HCT116 (cell line): ENCODE measurements around the gene AQP6. TPM values are rescaled to one million over a fixed set of nuclear protein-coding genes. Genes with fewer than 3 reads are reported as not detected.

Experiments used
- ATAC-seq: fragments of 200-7000 bp; cut with Tn5 transposase; 2 replicates; pipeline ENCODE4 v1.9.1; 2020; ENCODE audit warnings: mild to moderate bottlenecking, moderate library complexity
- BruUV-seq: library from RNA; stranded (reverse); fragments of 400-500 nt; replicated peaks from 2 replicates; lab custom pipeline; 2021; lab: Mats Ljungman, UMichigan
- CTCF ChIA-PET: fragments of 300-600 bp; sonication (Branson Sonifier 250); formaldehyde crosslinking; loops from one replicate; lab custom pipeline; 2021; ENCODE audit warnings: antibody characterized with exemption; lab: Charles Lee
- POLR2A ChIA-PET: fragments of 300-600, 350-600 bp; sonication (Branson Sonifier 250); formaldehyde crosslinking; loops from one replicate; lab custom pipeline; 2021; ENCODE audit warnings: antibody characterized with exemption; lab: Charles Lee
- RAD21 ChIA-PET, 2 experiments: fragments of 300-600 bp; sonication (Branson Sonifier 250); formaldehyde crosslinking; loops; one replicate each; lab custom pipeline; 2023; ENCODE audit warnings: low total read pairs in 2 of 2; ENCODE audit not compliant: uncharacterized antibody in 2 of 2, unreplicated experiment in 2 of 2, low non-redundant PET in 1 of 2; lab: Charles Lee
- DNase-seq: peaks from one replicate; pipeline ENCODE4 v3.0.0-alpha.2; 2010; ENCODE audit warnings: low read depth, low spot score
- H2AFZ ChIP-seq: fragments of 200-600 bp; shearing (Covaris generic), sonication (generic); 2 replicates; pipeline ENCODE4 v1.6.1; 2017; ENCODE audit warnings: low read depth, mixed run types, mixed read lengths, antibody characterized with exemption, low read length; ENCODE audit not compliant: poor library complexity, severe bottlenecking
- H3K27ac ChIP-seq: 2 replicates; pipeline ENCODE4 v1.5.1; 2012; ENCODE audit warnings: low read depth, low read length
- H3K27me3 ChIP-seq: fragments of 200-600 bp; sonication (generic); 2 replicates; pipeline ENCODE4 v1.6.1; 2016; ENCODE audit warnings: mixed run types, low read length, mixed read lengths; ENCODE audit not compliant: insufficient read depth
- H3K36me3 ChIP-seq, 2 experiments: fragments of 200-500 bp in 1 of 2; fragments of 200-600 bp in 1 of 2; sonication (Bioruptor generic) in 1 of 2; sonication (generic) in 1 of 2; 2 replicates each; pipeline versions ENCODE4 v1.5.1 to v1.6.1; 2014 to 2016; ENCODE audit warnings: low read length in 2 of 2, inconsistent platforms in 1 of 2, mixed read lengths in 1 of 2, mixed run types in 1 of 2; ENCODE audit not compliant: insufficient read depth in 2 of 2, control insufficient read depth in 1 of 2
- H3K4me1 ChIP-seq, 2 experiments: fragments of 200-600 bp in 1 of 2; sonication (generic) in 1 of 2; 2 replicates each; pipeline versions ENCODE4 v1.5.1 to v1.6.1; 2012 to 2017; ENCODE audit warnings: low read length in 2 of 2, inconsistent platforms in 1 of 2, mild to moderate bottlenecking in 1 of 2, mixed read lengths in 1 of 2, mixed run types in 1 of 2, moderate library complexity in 1 of 2; ENCODE audit not compliant: insufficient read depth in 2 of 2, control insufficient read depth in 1 of 2
- H3K4me2 ChIP-seq: fragments of 200-600 bp; sonication (generic); 2 replicates; pipeline ENCODE4 v1.6.1; 2017; ENCODE audit warnings: mixed run types, low read length, mixed read lengths
- H3K4me3 ChIP-seq, 2 experiments: fragments of 200-600 bp in 1 of 2; sonication (generic) in 1 of 2; replicated peaks in 1 of 2; 2 replicates each; pipeline ENCODE4 v1.5.1; 2011 to 2016; ENCODE audit warnings: low read length in 2 of 2, control low read depth in 1 of 2, low read depth in 1 of 2, mild to moderate bottlenecking in 1 of 2, mixed read lengths in 1 of 2, mixed run types in 1 of 2
- H3K79me2 ChIP-seq: fragments of 200-600 bp; sonication (generic); 2 replicates; pipeline ENCODE4 v1.6.1; 2017; ENCODE audit warnings: mild to moderate bottlenecking, mixed run types, low read length, moderate library complexity, mixed read lengths; ENCODE audit not compliant: insufficient read depth
- H3K9ac ChIP-seq: fragments of 200-600 bp; sonication (generic); 2 replicates; pipeline ENCODE4 v1.6.1; 2016; ENCODE audit warnings: low read length, mixed read lengths
- H3K9me2 ChIP-seq: fragments of 200-600 bp; sonication (generic), shearing (Covaris generic); 2 replicates; pipeline ENCODE4 v1.6.1; 2017; ENCODE audit warnings: mixed run types, mild to moderate bottlenecking, moderate library complexity; ENCODE audit not compliant: insufficient read depth
- H3K9me3 ChIP-seq, 2 experiments: fragments of 200-500 bp in 1 of 2; fragments of 200-600 bp in 1 of 2; sonication (Bioruptor generic) in 1 of 2; sonication (generic) in 1 of 2; 2 replicates each; pipeline ENCODE4 v1.6.1; 2014 to 2017; ENCODE audit warnings: low read length in 2 of 2, mixed read lengths in 2 of 2, inconsistent platforms in 1 of 2, low read depth in 1 of 2, mild to moderate bottlenecking in 1 of 2, mixed run types in 1 of 2, moderate library complexity in 1 of 2; ENCODE audit not compliant: control insufficient read depth in 1 of 2, insufficient read depth in 1 of 2
- H4K20me1 ChIP-seq: fragments of 200-600 bp; sonication (generic), shearing (Covaris generic); 2 replicates; pipeline ENCODE4 v1.6.1; 2017; ENCODE audit warnings: mixed run types, mild to moderate bottlenecking, moderate library complexity; ENCODE audit not compliant: insufficient read depth
- ATF3 ChIP-seq: IDR thresholded peaks from 2 replicates; pipeline ENCODE4 v1.6.1; 2012
- CEBPB ChIP-seq: IDR thresholded peaks from 2 replicates; pipeline ENCODE4 v1.6.1; 2012; ENCODE audit warnings: low read depth
- CTCF ChIP-seq, 3 experiments: fragments of 200-600 bp in 1 of 3; sonication (generic) in 1 of 3; IDR thresholded peaks in 2 of 3; conservative IDR thresholded peaks in 1 of 3; 2 replicates each; pipeline ENCODE4 v1.5.1; 2012 to 2017; ENCODE audit warnings: low read depth in 2 of 3, low read length in 2 of 3, antibody characterized with exemption in 1 of 3, borderline replicate concordance in 1 of 3, control low read depth in 1 of 3, mild to moderate bottlenecking in 1 of 3, mixed read lengths in 1 of 3, mixed run types in 1 of 3, moderate library complexity in 1 of 3; ENCODE audit not compliant: insufficient read depth in 1 of 3
- EGR1 ChIP-seq: IDR thresholded peaks from 2 replicates; pipeline ENCODE4 v1.6.1; 2012; ENCODE audit warnings: low read depth
- ELF1 ChIP-seq: IDR thresholded peaks from 2 replicates; pipeline ENCODE4 v1.6.1; 2012; ENCODE audit warnings: low read depth, borderline replicate concordance
- EZH2 ChIP-seq: fragments of 200-600 bp; sonication (generic); IDR thresholded peaks from 2 replicates; pipeline ENCODE4 v1.6.1; 2017; ENCODE audit warnings: antibody characterized with exemption, mixed run types
- FOSL1 ChIP-seq: IDR thresholded peaks from 2 replicates; pipeline ENCODE4 v1.6.1; 2012; ENCODE audit warnings: low read depth
- JUND ChIP-seq: IDR thresholded peaks from 2 replicates; pipeline ENCODE4 v1.6.1; 2012
- REST ChIP-seq: IDR thresholded peaks from 2 replicates; pipeline ENCODE4 v1.6.1; 2012; ENCODE audit warnings: low read depth
- SP1 ChIP-seq: IDR thresholded peaks from 2 replicates; pipeline ENCODE4 v1.6.1; 2012; ENCODE audit warnings: low read depth
- TCF7L2 ChIP-seq: IDR thresholded peaks from 2 replicates; pipeline ENCODE4 v1.7.0; 2011; ENCODE audit warnings: borderline replicate concordance, inconsistent platforms; ENCODE audit not compliant: insufficient read depth, insufficient read length; ENCODE audit errors: extremely low read depth
- ZFX ChIP-seq: fragments of 450-650 bp; IDR thresholded peaks from 2 replicates; pipeline ENCODE4 v1.6.1; 2017
- ZNF274 ChIP-seq: fragments of 200-500 bp; sonication (Bioruptor generic); IDR thresholded peaks from 2 replicates; pipeline ENCODE4 v1.6.1; 2014; ENCODE audit warnings: mild to moderate bottlenecking, low read depth, low read length, inconsistent platforms
- intact Hi-C: fragments of 100-400 bp; cut with micrococcal nuclease; formaldehyde crosslinking; loops from 2 replicates; pipeline ENCODE4 v1.10.0; 2022
- total RNA-seq: library from RNA; stranded (reverse); gene quantifications from one replicate; pipeline ENCODE4 v1.2.1, GENCODE V29; 2021; ENCODE audit not compliant: unreplicated experiment

The AQP6 gene
- total RNA-seq, 1 experiment from 2014 or later = not detected

- TF ChIP-seq ZFX = no peak
- no peak for TF ChIP-seq ZNF274
- TF ChIP-seq EGR1 = no peak
- no peak for TF ChIP-seq REST
- no peak for TF ChIP-seq CEBPB
- no peak for TF ChIP-seq SP1
- no peak for TF ChIP-seq TCF7L2
- TF ChIP-seq CTCF (IDR thresholded peaks at IDR 0.05 in 2 of 3, conservative IDR thresholded peaks at IDR 0.05 in 1 of 3; ENCODE audit: borderline replicate concordance in 1 of 3, insufficient read depth in 1 of 3, low read depth in 2 of 3, low read length in 2 of 3) = no peak
- no peak for TF ChIP-seq EZH2
- no peak for TF ChIP-seq FOSL1
- no peak for TF ChIP-seq ATF3
- no peak for TF ChIP-seq JUND
- TF ChIP-seq ELF1 = no peak
- no peaks in the 10 kb centered on the region for H3K4me1 ChIP-seq
- no peaks in the 10 kb centered on the region for H3K79me2 ChIP-seq
- H3K4me3 ChIP-seq = no peak overlapping the region
- H2AFZ ChIP-seq = no peak overlapping the region
- intact Hi-C loops = no loop called here
- no TSS peak for BruUV-seq
- no peak overlapping the region for H3K27ac ChIP-seq
- ChIA-PET POLR2A (no interaction called here), RAD21 (no interaction called here), CTCF (interaction anchor here (1.2 to 4.0 kb wide), 3 partner anchors 13 to 90 kb away, joined by 3 to 25 read pairs (median 4); no protein-coding TSS in a partner anchor)
- H3K27me3 ChIP-seq = no peaks in the 10 kb centered on the region
- H3K4me2 ChIP-seq = no peak overlapping the region
- ATAC-seq (no peak), DNase-seq (no peak)
- no peak overlapping the region for H3K9ac ChIP-seq
- H3K36me3 ChIP-seq = peaks cover 5% of the 10 kb centered on the region in 2 experiments; a peak in 2 of 4 replicates
- H4K20me1 ChIP-seq = no peaks in the 10 kb centered on the region
- H3K9me3 ChIP-seq = no peaks in the 10 kb centered on the region
- no peaks in the 10 kb centered on the region for H3K9me2 ChIP-seq
Observed at GRCh38 chr12:49980501-49981349, 8.0 kb downstream of the AQP6 start.
